GM18870 (cell line): ENCODE results near the gene OR2B6.
"Not testable (repeated sequence)": the region's sequence is repeated elsewhere in the genome, so short reads cannot be mapped to it uniquely, and the experiment has no call there.

Experiments
- ATAC-seq: cut with Tn5 transposase; IDR thresholded peaks from one replicate; pipeline ENCODE4 v1.9.1; 2021; ENCODE audit warnings: moderate library complexity; ENCODE audit not compliant: unreplicated experiment

The OR2B6 gene

GRCh38 chr6:27956941-27957340 is at the start of gene OR2B6:
TSS of gene OR2B6 (plus strand) at chr6:27957241. CDS start at chr6:27957241, 0 bp downstream.
- ATAC-seq, result no peak

- no peak for ATAC-seq
These were observed 49.0 kb upstream of the OR2B6 start for GRCh38 chr6:27908017-27908416.

GRCh38 chr6:27911956-27912446 is 45.0 kb upstream of the OR2B6 start, which contains the start of gene OR2B2:
TSS of gene OR2B2 (minus strand) at chr6:27912396. CDS start at chr6:27912319, 77 bp downstream.
- no peak for ATAC-seq

- no peak for ATAC-seq
These were observed 34.1 kb upstream of the OR2B6 start for GRCh38 chr6:27922949-27923348.

- ATAC-seq, result no peak
These were observed 32.9 kb upstream of the OR2B6 start for GRCh38 chr6:27924179-27924578.

- ATAC-seq, result not testable (repeated sequence)
These were observed 29.0 kb upstream of the OR2B6 start for GRCh38 chr6:27928041-27928440.

- not testable (repeated sequence) for ATAC-seq
These were observed 27.1 kb upstream of the OR2B6 start for GRCh38 chr6:27929930-27930329.

- ATAC-seq, result no peak
These were observed 25.8 kb upstream of the OR2B6 start for GRCh38 chr6:27931209-27931608.

GRCh38 chr6:27940766-27941165 is 16.3 kb upstream of the OR2B6 start:
- no peak for ATAC-seq

GRCh38 chr6:27943072-27943471 is 14.0 kb upstream of the OR2B6 start:
- ATAC-seq, result not testable (repeated sequence)

- ATAC-seq, result no peak
These were observed 8.8 kb upstream of the OR2B6 start for GRCh38 chr6:27948237-27948636.

GRCh38 chr6:27951040-27951439 is 6.0 kb upstream of the OR2B6 start:
- no peak for ATAC-seq

GRCh38 chr6:27957516-27957915 is 475 bp downstream of the OR2B6 start:
- ATAC-seq, result no peak

GRCh38 chr6:27962506-27962905 is 5.5 kb downstream of the OR2B6 start:
- no peak for ATAC-seq

GRCh38 chr6:27966044-27966443 is 9.0 kb downstream of the OR2B6 start:
- ATAC-seq, result no peak

- ATAC-seq, result no peak
These were observed 9.9 kb downstream of the OR2B6 start for GRCh38 chr6:27966816-27967426.

GRCh38 chr6:27970444-27970843 is 13.4 kb downstream of the OR2B6 start:
- ATAC-seq, result no peak

GRCh38 chr6:27972750-27973149 is 15.7 kb downstream of the OR2B6 start:
- no peak for ATAC-seq

GRCh38 chr6:27977387-27977786 is 20.3 kb downstream of the OR2B6 start:
- no peak for ATAC-seq

- ATAC-seq, result no peak
These were observed 21.7 kb downstream of the OR2B6 start for GRCh38 chr6:27978705-27979104.

GRCh38 chr6:27980111-27980510 is 23.1 kb downstream of the OR2B6 start:
- no peak for ATAC-seq

- ATAC-seq, result no peak
These were observed 30.1 kb downstream of the OR2B6 start for GRCh38 chr6:27986928-27987725.
